PC-3 (cell line): ENCODE measurements around the gene KRTAP10-10.

Source experiments
- CTCF ChIP-seq: fragments of 300-600 bp; sonication (generic); conservative IDR thresholded peaks from 2 replicates; pipeline ENCODE4 v1.5.1; 2017; ENCODE audit warnings: antibody characterized with exemption, low read depth, mild to moderate bottlenecking, low read length
- EZH2 ChIP-seq: fragments of 300-600 bp; sonication (generic); IDR thresholded peaks from one replicate; pipeline ENCODE4 v1.6.1; 2017; ENCODE audit warnings: antibody characterized with exemption, mild to moderate bottlenecking, low read length; ENCODE audit not compliant: unreplicated experiment
- EZH2phosphoT487 ChIP-seq: fragments of 300-600 bp; sonication (generic); IDR thresholded peaks from 2 replicates; pipeline ENCODE4 v1.6.1; 2018; ENCODE audit warnings: mild to moderate bottlenecking, antibody characterized with exemption, low read length, borderline replicate concordance

GRCh38 chr21:44614961-44615391, 22.2 kb upstream of the KRTAP10-10 start:
- TF ChIP-seq CTCF (no peak), EZH2 (no peak), EZH2phosphoT487 (no peak)
